GM12892 (cell line): ENCODE data around the gene SNED1. TPM values are rescaled to one million over a fixed set of nuclear protein-coding genes. Genes with fewer than 3 reads are reported as not detected.

Experiments
- DNase-seq: peaks from one replicate; pipeline ENCODE4 v3.0.0; 2011; ENCODE audit not compliant: insufficient read length
- FAIRE-seq: peaks from 2 replicates; lab custom pipeline; 2011; peaks lifted over from hg19 to GRCh38; lab: Jason Lieb, UNC
- POLR2A ChIP-seq: IDR thresholded peaks from 2 replicates; pipeline ENCODE4 v1.6.1; 2011; ENCODE audit warnings: low read depth, low read length, control low read depth
- POLR2AphosphoS5 ChIP-seq: IDR thresholded peaks from 2 replicates; pipeline ENCODE4 v1.6.1; 2011; ENCODE audit warnings: low read depth, low read length, control low read depth
- TAF1 ChIP-seq: IDR thresholded peaks from 2 replicates; pipeline ENCODE4 v1.6.1; 2011; ENCODE audit warnings: low read depth, mild to moderate bottlenecking, control low read depth, low read length, borderline replicate concordance
- polyA plus RNA-seq: library from polyadenylated mRNA; unstranded; fragments of >200 nt; gene quantifications from one replicate; pipeline ENCODE4 v1.2.1, GENCODE V29; 2012; ENCODE audit warnings: missing spikeins, inconsistent platforms; ENCODE audit not compliant: missing spikeins

SNED1 gene
- polyA plus RNA-seq: 3.2 TPM

- no peak for FAIRE-seq
- no peak for DNase-seq
Measured at GRCh38 chr2:240997856-240998705, at the start of gene SNED1. Gene SNED1 (plus strand): TSS chr2:240998618. CDS start chr2:240998838, 220 bp downstream.

GRCh38 chr2:240948905-240949790 lies 49.3 kb upstream of the SNED1 start:
- no peak for TF ChIP-seq TAF1
- no peak for TF ChIP-seq POLR2AphosphoS5
- no peak for TF ChIP-seq POLR2A

More at GRCh38 chr2:240997856-240998705, at the start of gene SNED1:
- no peak for TF ChIP-seq POLR2AphosphoS5
- TF ChIP-seq TAF1: no peak
- no peak for TF ChIP-seq POLR2A

GRCh38 chr2:240949791-240950705 lies 48.4 kb upstream of the SNED1 start:
- TF ChIP-seq POLR2A: no peak
- no peak for TF ChIP-seq POLR2AphosphoS5
- no peak for TF ChIP-seq TAF1
- FAIRE-seq (no peak), DNase-seq (no peak)

More at GRCh38 chr2:240948905-240949790, 49.3 kb upstream of the SNED1 start:
- DNase-seq (no peak), FAIRE-seq (no peak)

- DNase-seq: no peak
- TF ChIP-seq TAF1 (no peak), POLR2AphosphoS5 (no peak), POLR2A (no peak)
- FAIRE-seq: no peak
Measured at GRCh38 chr2:240951045-240951594, 47.3 kb upstream of the SNED1 start.

- no peak for TF ChIP-seq TAF1
- TF ChIP-seq POLR2A: no peak
- no peak for TF ChIP-seq POLR2AphosphoS5
- DNase-seq (no peak), FAIRE-seq (no peak)
Measured at GRCh38 chr2:240952496-240953246, 45.7 kb upstream of the SNED1 start.

GRCh38 chr2:240953426-240954410 lies 44.7 kb upstream of the SNED1 start:
- TF ChIP-seq TAF1 (no peak), POLR2A (no peak), POLR2AphosphoS5 (no peak)
- FAIRE-seq: no peak
- DNase-seq: no peak

GRCh38 chr2:240954436-240955305 lies 43.7 kb upstream of the SNED1 start:
- TF ChIP-seq TAF1: no peak
- TF ChIP-seq POLR2A: no peak
- TF ChIP-seq POLR2AphosphoS5: no peak
- no peak for FAIRE-seq
- no peak for DNase-seq

- DNase-seq (no peak), FAIRE-seq (no peak)
- TF ChIP-seq POLR2A (no peak), TAF1 (no peak), POLR2AphosphoS5 (no peak)
Measured at GRCh38 chr2:240955306-240956170, 42.9 kb upstream of the SNED1 start.
